ENCODE results near the gene OSBPL3. TPM values are rescaled to one million over a fixed set of nuclear protein-coding genes. Genes with fewer than 3 reads are reported as not detected.

Gene OSBPL3
- total RNA-seq, 4 donors from 2014 or later = 3.1 to 7.0 (median 5.3) TPM

DNA sequence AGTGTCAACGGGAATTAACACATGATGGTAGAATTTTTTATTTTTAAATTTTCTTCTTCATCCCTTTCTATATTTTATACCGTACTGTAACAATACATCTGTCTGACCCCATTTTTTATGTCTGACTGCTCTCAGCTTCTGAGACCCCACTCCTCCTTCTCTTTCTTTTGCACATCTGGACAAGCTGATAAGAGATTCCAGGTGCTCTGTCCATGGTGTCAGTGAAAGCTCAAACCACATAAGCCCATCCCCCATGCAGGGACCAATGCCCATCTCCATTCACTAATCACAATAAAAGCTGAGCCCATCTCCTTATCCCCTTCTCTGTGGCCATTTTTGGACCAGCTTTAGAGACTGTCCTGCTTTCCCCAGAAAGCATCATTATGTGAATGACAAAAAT is 231.5 kb downstream of the OSBPL3 start:
- DNase-seq (no peak), ATAC-seq (no peak)
- H3K36me3 ChIP-seq = no peaks in the 10 kb centered on the region
- H3K9me3 ChIP-seq = no peaks in the 10 kb centered on the region
- no peaks in the 10 kb centered on the region for H3K27me3 ChIP-seq
- H3K4me3 ChIP-seq = no peak overlapping the region
- TF ChIP-seq, protein P1, sequence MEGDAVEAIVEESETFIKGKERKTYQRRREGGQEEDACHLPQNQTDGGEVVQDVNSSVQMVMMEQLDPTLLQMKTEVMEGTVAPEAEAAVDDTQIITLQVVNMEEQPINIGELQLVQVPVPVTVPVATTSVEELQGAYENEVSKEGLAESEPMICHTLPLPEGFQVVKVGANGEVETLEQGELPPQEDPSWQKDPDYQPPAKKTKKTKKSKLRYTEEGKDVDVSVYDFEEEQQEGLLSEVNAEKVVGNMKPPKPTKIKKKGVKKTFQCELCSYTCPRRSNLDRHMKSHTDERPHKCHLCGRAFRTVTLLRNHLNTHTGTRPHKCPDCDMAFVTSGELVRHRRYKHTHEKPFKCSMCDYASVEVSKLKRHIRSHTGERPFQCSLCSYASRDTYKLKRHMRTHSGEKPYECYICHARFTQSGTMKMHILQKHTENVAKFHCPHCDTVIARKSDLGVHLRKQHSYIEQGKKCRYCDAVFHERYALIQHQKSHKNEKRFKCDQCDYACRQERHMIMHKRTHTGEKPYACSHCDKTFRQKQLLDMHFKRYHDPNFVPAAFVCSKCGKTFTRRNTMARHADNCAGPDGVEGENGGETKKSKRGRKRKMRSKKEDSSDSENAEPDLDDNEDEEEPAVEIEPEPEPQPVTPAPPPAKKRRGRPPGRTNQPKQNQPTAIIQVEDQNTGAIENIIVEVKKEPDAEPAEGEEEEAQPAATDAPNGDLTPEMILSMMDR (IDR thresholded peaks at IDR 0.05 in 4 of 5, conservative IDR thresholded peaks at IDR 0.05 in 1 of 5) = no peak
- no peaks in the 10 kb centered on the region for H3K4me1 ChIP-seq
- no peak overlapping the region for H3K27ac ChIP-seq
- in situ Hi-C loops (cut with MboI; ENCODE audit: low sequenced_read_pairs in 4 of 4) = no loop called here
- intact Hi-C loops (cut with DNase I; ENCODE audit: low total_unique reads) = no loop called here

Other genes with a start within 250 kb of the OSBPL3 start
- 1 to 10 TPM; 3.1 to 5.2 (median 3.9) TPM for gene GSDME, start 222.7 kb downstream of the OSBPL3 start, total RNA-seq
- gene CYCS, start 145.1 kb upstream of the OSBPL3 start, total RNA-seq = 100 to 1,000 TPM in 2 of 4 donors, 10 to 100 TPM in 2; 97.9 to 186 (median 109) TPM
- gene NPVF, start 248.3 kb upstream of the OSBPL3 start, total RNA-seq = not detected

All from gastrocnemius medialis (tissue), 4 donors.